SK-N-SH (cell line): Measurements from ENCODE around the gene UGT1A10. TPM values are rescaled to one million over a fixed set of nuclear protein-coding genes. Genes with fewer than 3 reads are reported as not detected.

ENCODE experiments used
- CTCF ChIA-PET: fragments of 300-600, 350-600 bp; formaldehyde crosslinking; extraction: SDS; loops from one replicate; lab custom pipeline; 2021; lab: Yijun Ruan, JAX
- POLR2A ChIA-PET: fragments of 350-600 bp; sonication (Branson Sonifier 250); formaldehyde crosslinking; extraction: SDS; loops from one replicate; lab custom pipeline; 2020; ENCODE audit warnings: antibody characterized with exemption, inconsistent platforms; lab: Yijun Ruan, JAX
- DNase-seq: peaks from one replicate; pipeline ENCODE4 v3.0.0; 2012
- H2AFZ ChIP-seq: fragments of 200-600 bp; sonication (generic); 2 replicates; pipeline ENCODE4 v1.8.1; 2016; ENCODE audit warnings: antibody characterized with exemption, mild to moderate bottlenecking, low read depth
- H3F3A ChIP-seq: fragments of 200-600 bp; sonication (generic); replicated peaks from 2 replicates; pipeline ENCODE3; 2016; ENCODE audit warnings: antibody characterized with exemption, mild to moderate bottlenecking; ENCODE audit not compliant: insufficient read depth
- H3K27ac ChIP-seq, 2 experiments: fragments of 200-500 bp in 1 of 2; fragments of 200-600 bp in 1 of 2; sonication (Bioruptor generic) in 1 of 2; sonication (generic), shearing (Covaris generic) in 1 of 2; 2 replicates each; pipeline versions ENCODE4 v1.5.1 to v1.6.1; 2014 to 2016; ENCODE audit warnings: low read depth in 2 of 2, inconsistent platforms in 1 of 2, low read length in 1 of 2, mild to moderate bottlenecking in 1 of 2, mixed read lengths in 1 of 2
- H3K27me3 ChIP-seq: fragments of 200-600 bp; sonication (generic), shearing (Covaris generic); 2 replicates; pipeline ENCODE4 v1.6.1; 2016; ENCODE audit warnings: mixed run types; ENCODE audit not compliant: insufficient read depth
- H3K36me3 ChIP-seq, 2 experiments: fragments of 200-500 bp in 1 of 2; fragments of 200-600 bp in 1 of 2; sonication (Bioruptor generic) in 1 of 2; sonication (generic) in 1 of 2; replicated peaks in 1 of 2; 2 replicates each; pipeline versions ENCODE3 to v1.5.1; 2014 to 2016; ENCODE audit warnings: low read length in 1 of 2, mild to moderate bottlenecking in 1 of 2; ENCODE audit not compliant: insufficient read depth in 2 of 2, control insufficient read depth in 1 of 2
- H3K4me1 ChIP-seq, 2 experiments: fragments of 200-500 bp in 1 of 2; fragments of 200-600 bp in 1 of 2; sonication (Bioruptor generic) in 1 of 2; sonication (generic), shearing (Covaris generic) in 1 of 2; 2 replicates each; pipeline versions ENCODE4 v1.5.1 to v1.6.1; 2014 to 2016; ENCODE audit warnings: low read depth in 1 of 2, low read length in 1 of 2, mixed run types in 1 of 2; ENCODE audit not compliant: insufficient read depth in 2 of 2, control insufficient read depth in 1 of 2
- H3K4me2 ChIP-seq: fragments of 200-600 bp; sonication (generic), shearing (Covaris generic); 2 replicates; pipeline ENCODE4 v1.6.1; 2017; ENCODE audit warnings: mixed run types
- H3K4me3 ChIP-seq, 2 experiments: fragments of 200-500 bp in 1 of 2; fragments of 200-600 bp in 1 of 2; sonication (Bioruptor generic) in 1 of 2; sonication (generic), shearing (Covaris generic) in 1 of 2; 2 replicates each; pipeline versions ENCODE4 v1.5.1 to v1.8.1; 2014 to 2016; ENCODE audit warnings: low read depth in 2 of 2, inconsistent platforms in 1 of 2, low read length in 1 of 2, mild to moderate bottlenecking in 1 of 2, mixed read lengths in 1 of 2, moderate library complexity in 1 of 2
- H3K79me2 ChIP-seq: fragments of 200-600 bp; sonication (generic); 2 replicates; pipeline ENCODE4 v1.8.1; 2017; ENCODE audit warnings: mild to moderate bottlenecking; ENCODE audit not compliant: insufficient read depth
- H3K9ac ChIP-seq: fragments of 200-600 bp; sonication (generic); 2 replicates; pipeline ENCODE4 v1.6.1; 2017; ENCODE audit warnings: mixed run types
- H3K9me2 ChIP-seq: fragments of 200-600 bp; sonication (generic); 2 replicates; pipeline ENCODE4 v1.6.1; 2017; ENCODE audit warnings: mixed run types
- H3K9me3 ChIP-seq: fragments of 200-600 bp; sonication (generic); 2 replicates; pipeline ENCODE4 v1.6.1; 2017; ENCODE audit warnings: mixed run types, mild to moderate bottlenecking, moderate library complexity
- H4K20me1 ChIP-seq: fragments of 200-600 bp; sonication (generic); 2 replicates; pipeline ENCODE4 v1.6.1; 2017; ENCODE audit warnings: mild to moderate bottlenecking, mixed run types; ENCODE audit not compliant: insufficient read depth
- CHD2 ChIP-seq: fragments of 150-350 bp; IDR thresholded peaks from 2 replicates; pipeline ENCODE4 v1.6.1; 2018; ENCODE audit warnings: low read length; ENCODE audit not compliant: partially characterized antibody
- ELF1 ChIP-seq: IDR thresholded peaks from 2 replicates; pipeline ENCODE4 v1.4.0; 2012
- EP300 ChIP-seq, 2 experiments: IDR thresholded peaks; 2 replicates each; pipeline versions ENCODE4 v1.4.0 to v1.6.1; 2012; ENCODE audit warnings: borderline replicate concordance in 1 of 2, low read depth in 1 of 2, low read length in 1 of 2
- FOXJ3 ChIP-seq: sonication (generic); formaldehyde crosslinking; IDR thresholded peaks from 2 replicates; pipeline ENCODE4 v1.5.1; 2020; ENCODE audit warnings: mild to moderate bottlenecking, missing genetic modification reagents
- GABPA ChIP-seq: IDR thresholded peaks from 2 replicates; pipeline ENCODE4 v1.4.0; 2012; ENCODE audit warnings: low read depth, mild to moderate bottlenecking
- JUND ChIP-seq: IDR thresholded peaks from 2 replicates; pipeline ENCODE4 v1.4.0; 2012
- NRF1 ChIP-seq: IDR thresholded peaks from 2 replicates; pipeline ENCODE4 v1.6.1; 2012; ENCODE audit warnings: low read depth, mild to moderate bottlenecking, low read length
- POLR2AphosphoS5 ChIP-seq: IDR thresholded peaks from 2 replicates; pipeline ENCODE4 v1.6.1; 2012; ENCODE audit warnings: low read depth, low read length
- RAD21 ChIP-seq: IDR thresholded peaks from 2 replicates; pipeline ENCODE4 v1.6.1; 2012; ENCODE audit warnings: mild to moderate bottlenecking, low read length
- RCOR1 ChIP-seq: fragments of 150-350 bp; IDR thresholded peaks from 2 replicates; pipeline ENCODE4 v1.6.1; 2017; ENCODE audit warnings: antibody characterized with exemption, low read length
- SMC3 ChIP-seq: IDR thresholded peaks from 2 replicates; pipeline ENCODE4 v1.6.1; 2012; ENCODE audit warnings: low read depth, low read length, improper control_type of control experiment
- TAF1 ChIP-seq: IDR thresholded peaks from 2 replicates; pipeline ENCODE4 v1.6.1; 2012; ENCODE audit warnings: low read depth, mild to moderate bottlenecking, low read length, moderate library complexity, borderline replicate concordance
- WGBS: methylation state at CpG from one replicate; pipeline ENCODE4 v1.1.6; 2017; ENCODE audit warnings: low lambda C conversion rate; 5-methylcytosine and 5-hydroxymethylcytosine counted together
- polyA plus RNA-seq, 3 experiments: library from polyadenylated mRNA; depleted of rRNA; stranded (reverse); fragments of >200 nt; gene quantifications; 2 replicates each; pipeline ENCODE4 v1.2.3, GENCODE V29; 2012
- TF ChIP-seq, protein P1 (sequence below): IDR thresholded peaks from 2 replicates; pipeline ENCODE4 v1.4.0; 2012; ENCODE audit warnings: low read depth, borderline replicate concordance
- TF ChIP-seq, protein P2 (sequence below): IDR thresholded peaks from 2 replicates; pipeline ENCODE4 v1.4.0; 2012; ENCODE audit warnings: low read depth
- TF ChIP-seq, protein P3 (sequence below): fragments of 150-350 bp; IDR thresholded peaks from 2 replicates; pipeline ENCODE4 v1.6.1; 2017; ENCODE audit warnings: antibody characterized with exemption, low read length, low read depth, borderline replicate concordance

UGT1A10 gene
- polyA plus RNA-seq, 1 of the 3 experiments (the other 2 are of a cell fraction): not detected

DNA sequence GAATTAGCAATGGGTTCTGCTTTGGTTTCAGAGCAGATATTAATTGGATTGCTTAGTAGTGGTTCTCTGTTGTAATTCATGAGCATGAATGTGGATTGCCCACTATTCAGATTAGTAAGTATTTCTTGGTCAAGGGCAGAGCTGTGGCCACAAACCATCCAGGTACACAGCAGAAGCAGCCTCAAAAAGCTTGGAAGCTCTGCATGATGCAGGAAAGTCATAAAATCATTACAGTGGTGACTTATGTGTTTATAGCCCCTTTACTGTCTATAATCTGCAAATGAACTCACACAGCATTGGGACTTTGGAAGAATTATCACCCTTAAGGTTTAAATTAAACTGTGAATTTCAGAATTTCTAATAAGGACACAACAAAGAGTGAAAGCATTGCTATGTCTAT lies 121.9 kb downstream of the UGT1A10 start (continued):
- TF ChIP-seq TAF1 (no peak), SMC3 (no peak), EP300 (IDR thresholded peaks at IDR 0.05; ENCODE audit: borderline replicate concordance in 1 of 2, low read depth in 1 of 2, low read length in 1 of 2) (no peak)
- TF ChIP-seq, protein P1, sequence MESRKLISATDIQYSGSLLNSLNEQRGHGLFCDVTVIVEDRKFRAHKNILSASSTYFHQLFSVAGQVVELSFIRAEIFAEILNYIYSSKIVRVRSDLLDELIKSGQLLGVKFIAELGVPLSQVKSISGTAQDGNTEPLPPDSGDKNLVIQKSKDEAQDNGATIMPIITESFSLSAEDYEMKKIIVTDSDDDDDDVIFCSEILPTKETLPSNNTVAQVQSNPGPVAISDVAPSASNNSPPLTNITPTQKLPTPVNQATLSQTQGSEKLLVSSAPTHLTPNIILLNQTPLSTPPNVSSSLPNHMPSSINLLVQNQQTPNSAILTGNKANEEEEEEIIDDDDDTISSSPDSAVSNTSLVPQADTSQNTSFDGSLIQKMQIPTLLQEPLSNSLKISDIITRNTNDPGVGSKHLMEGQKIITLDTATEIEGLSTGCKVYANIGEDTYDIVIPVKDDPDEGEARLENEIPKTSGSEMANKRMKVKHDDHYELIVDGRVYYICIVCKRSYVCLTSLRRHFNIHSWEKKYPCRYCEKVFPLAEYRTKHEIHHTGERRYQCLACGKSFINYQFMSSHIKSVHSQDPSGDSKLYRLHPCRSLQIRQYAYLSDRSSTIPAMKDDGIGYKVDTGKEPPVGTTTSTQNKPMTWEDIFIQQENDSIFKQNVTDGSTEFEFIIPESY: no peak
- TF ChIP-seq, protein P2, sequence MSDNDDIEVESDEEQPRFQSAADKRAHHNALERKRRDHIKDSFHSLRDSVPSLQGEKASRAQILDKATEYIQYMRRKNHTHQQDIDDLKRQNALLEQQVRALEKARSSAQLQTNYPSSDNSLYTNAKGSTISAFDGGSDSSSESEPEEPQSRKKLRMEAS: no peak
- TF ChIP-seq, all 33 proteins: peak for 0

DNA sequence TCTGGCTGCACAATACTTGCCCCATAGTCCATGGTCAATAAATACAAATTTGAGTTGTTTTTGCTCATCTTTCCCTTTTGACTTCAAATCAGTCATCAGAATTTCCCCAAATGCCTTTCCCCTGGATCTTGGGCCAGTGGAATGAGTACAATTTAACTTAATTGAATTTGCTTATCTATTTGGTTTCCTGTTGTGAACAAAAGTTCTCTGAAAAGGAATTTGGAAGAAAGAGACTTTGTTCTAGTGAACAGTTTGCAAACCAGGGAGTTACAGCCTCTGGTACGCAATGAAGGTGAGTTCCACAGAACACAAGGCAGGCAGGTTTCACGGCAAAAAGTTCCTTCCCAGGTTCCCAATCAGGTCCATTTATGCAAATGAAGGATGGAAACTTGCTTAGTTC lies 122.6 kb downstream of the UGT1A10 start:
- Histone ChIP-seq H3K27ac (no peak overlapping the region), H3K4me2 (no peak overlapping the region), H3K79me2 (no peaks in the 10 kb centered on the region), H3K9me2 (no peaks in the 10 kb centered on the region), H2AFZ (no peak overlapping the region), H3F3A (no peaks in the 10 kb centered on the region)
- CTCF ChIA-PET: no interaction called here
- no peak for DNase-seq
- TF ChIP-seq JUND (no peak), FOXJ3 (CRISPR knock-in tag) (no peak), RCOR1 (no peak), GABPA (no peak), POLR2AphosphoS5 (no peak), RAD21 (no peak), SMC3 (no peak), CHD2 (no peak), NRF1 (no peak), EP300 (IDR thresholded peaks at IDR 0.05; ENCODE audit: borderline replicate concordance in 1 of 2, low read depth in 1 of 2, low read length in 1 of 2) (no peak), TAF1 (no peak), ELF1 (no peak)
- TF ChIP-seq, protein P3, sequence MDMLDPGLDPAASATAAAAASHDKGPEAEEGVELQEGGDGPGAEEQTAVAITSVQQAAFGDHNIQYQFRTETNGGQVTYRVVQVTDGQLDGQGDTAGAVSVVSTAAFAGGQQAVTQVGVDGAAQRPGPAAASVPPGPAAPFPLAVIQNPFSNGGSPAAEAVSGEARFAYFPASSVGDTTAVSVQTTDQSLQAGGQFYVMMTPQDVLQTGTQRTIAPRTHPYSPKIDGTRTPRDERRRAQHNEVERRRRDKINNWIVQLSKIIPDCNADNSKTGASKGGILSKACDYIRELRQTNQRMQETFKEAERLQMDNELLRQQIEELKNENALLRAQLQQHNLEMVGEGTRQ: no peak
- TF ChIP-seq, all 33 proteins: peak for 0
- 72% methylated on average over 2 of the region's 2 CpGs for WGBS
- H3K9me3 ChIP-seq: no peaks in the 10 kb centered on the region
- H3K4me3 ChIP-seq: no peak overlapping the region
- no peaks in the 10 kb centered on the region for H3K4me1 ChIP-seq
- H3K27me3 ChIP-seq: no peaks in the 10 kb centered on the region
- POLR2A ChIA-PET: no interaction called here
- no peak overlapping the region for H3K9ac ChIP-seq
- no peaks in the 10 kb centered on the region for H3K36me3 ChIP-seq
- H4K20me1 ChIP-seq: no peaks in the 10 kb centered on the region
